PC-9 (cell line): ENCODE results near the gene ZFX.

Source experiments
- EZH2 ChIP-seq: fragments of 200-600 bp; sonication (generic); IDR thresholded peaks from 2 replicates; pipeline ENCODE4 v1.8.0; 2017; ENCODE audit warnings: antibody characterized with exemption, low read depth
- TF ChIP-seq, protein P1 (sequence below): fragments of 200-600 bp; sonication (generic); conservative IDR thresholded peaks from 2 replicates; pipeline ENCODE4 v1.6.1; 2017; ENCODE audit warnings: mixed run types, antibody characterized with exemption, mild to moderate bottlenecking, moderate library complexity

GRCh38 chrX:24242649-24243175 lies 93.2 kb downstream of the ZFX start:
- TF ChIP-seq, protein P1, sequence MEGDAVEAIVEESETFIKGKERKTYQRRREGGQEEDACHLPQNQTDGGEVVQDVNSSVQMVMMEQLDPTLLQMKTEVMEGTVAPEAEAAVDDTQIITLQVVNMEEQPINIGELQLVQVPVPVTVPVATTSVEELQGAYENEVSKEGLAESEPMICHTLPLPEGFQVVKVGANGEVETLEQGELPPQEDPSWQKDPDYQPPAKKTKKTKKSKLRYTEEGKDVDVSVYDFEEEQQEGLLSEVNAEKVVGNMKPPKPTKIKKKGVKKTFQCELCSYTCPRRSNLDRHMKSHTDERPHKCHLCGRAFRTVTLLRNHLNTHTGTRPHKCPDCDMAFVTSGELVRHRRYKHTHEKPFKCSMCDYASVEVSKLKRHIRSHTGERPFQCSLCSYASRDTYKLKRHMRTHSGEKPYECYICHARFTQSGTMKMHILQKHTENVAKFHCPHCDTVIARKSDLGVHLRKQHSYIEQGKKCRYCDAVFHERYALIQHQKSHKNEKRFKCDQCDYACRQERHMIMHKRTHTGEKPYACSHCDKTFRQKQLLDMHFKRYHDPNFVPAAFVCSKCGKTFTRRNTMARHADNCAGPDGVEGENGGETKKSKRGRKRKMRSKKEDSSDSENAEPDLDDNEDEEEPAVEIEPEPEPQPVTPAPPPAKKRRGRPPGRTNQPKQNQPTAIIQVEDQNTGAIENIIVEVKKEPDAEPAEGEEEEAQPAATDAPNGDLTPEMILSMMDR, result no peak
- no peak for TF ChIP-seq EZH2
